GM12865 (cell line): ENCODE results near the gene SPOCK3.

Experiments used
- DNase-seq: peaks from one replicate; pipeline ENCODE4 v3.0.0; 2010; ENCODE audit warnings: low read depth
- H3K4me3 ChIP-seq: 2 replicates; pipeline ENCODE4 v1.5.1; 2011; ENCODE audit warnings: mild to moderate bottlenecking, low read depth, low read length, control low read depth
- TF ChIP-seq, protein P1 (sequence below): IDR thresholded peaks from 2 replicates; pipeline ENCODE4 v1.5.1; 2011; ENCODE audit warnings: low read length, control low read depth, low read depth, inconsistent platforms; ENCODE audit not compliant: insufficient read depth; ENCODE audit errors: missing control alignments

The SPOCK3 gene

DNA sequence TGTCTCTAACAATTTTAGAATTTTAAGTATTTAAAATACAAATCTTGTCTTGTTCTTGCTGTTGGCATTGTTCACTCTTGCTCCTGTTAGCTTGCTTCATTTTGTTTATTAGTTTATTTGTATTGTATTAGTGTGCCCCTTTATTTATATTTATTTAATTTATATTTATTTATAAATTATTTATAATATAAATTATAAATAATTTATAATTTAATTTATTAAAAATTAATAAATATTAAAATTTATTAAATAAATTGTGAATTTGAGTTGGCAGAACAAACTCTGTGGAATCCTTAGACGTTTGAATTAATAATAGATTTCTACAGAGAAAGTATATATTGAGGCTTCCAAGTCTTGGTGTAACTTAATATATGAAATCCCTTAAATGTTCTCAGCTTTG lies 331.4 kb downstream of the SPOCK3 start:
- TF ChIP-seq, protein P1, sequence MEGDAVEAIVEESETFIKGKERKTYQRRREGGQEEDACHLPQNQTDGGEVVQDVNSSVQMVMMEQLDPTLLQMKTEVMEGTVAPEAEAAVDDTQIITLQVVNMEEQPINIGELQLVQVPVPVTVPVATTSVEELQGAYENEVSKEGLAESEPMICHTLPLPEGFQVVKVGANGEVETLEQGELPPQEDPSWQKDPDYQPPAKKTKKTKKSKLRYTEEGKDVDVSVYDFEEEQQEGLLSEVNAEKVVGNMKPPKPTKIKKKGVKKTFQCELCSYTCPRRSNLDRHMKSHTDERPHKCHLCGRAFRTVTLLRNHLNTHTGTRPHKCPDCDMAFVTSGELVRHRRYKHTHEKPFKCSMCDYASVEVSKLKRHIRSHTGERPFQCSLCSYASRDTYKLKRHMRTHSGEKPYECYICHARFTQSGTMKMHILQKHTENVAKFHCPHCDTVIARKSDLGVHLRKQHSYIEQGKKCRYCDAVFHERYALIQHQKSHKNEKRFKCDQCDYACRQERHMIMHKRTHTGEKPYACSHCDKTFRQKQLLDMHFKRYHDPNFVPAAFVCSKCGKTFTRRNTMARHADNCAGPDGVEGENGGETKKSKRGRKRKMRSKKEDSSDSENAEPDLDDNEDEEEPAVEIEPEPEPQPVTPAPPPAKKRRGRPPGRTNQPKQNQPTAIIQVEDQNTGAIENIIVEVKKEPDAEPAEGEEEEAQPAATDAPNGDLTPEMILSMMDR = no peak
- DNase-seq = no peak
- no peak overlapping the region for H3K4me3 ChIP-seq

DNA sequence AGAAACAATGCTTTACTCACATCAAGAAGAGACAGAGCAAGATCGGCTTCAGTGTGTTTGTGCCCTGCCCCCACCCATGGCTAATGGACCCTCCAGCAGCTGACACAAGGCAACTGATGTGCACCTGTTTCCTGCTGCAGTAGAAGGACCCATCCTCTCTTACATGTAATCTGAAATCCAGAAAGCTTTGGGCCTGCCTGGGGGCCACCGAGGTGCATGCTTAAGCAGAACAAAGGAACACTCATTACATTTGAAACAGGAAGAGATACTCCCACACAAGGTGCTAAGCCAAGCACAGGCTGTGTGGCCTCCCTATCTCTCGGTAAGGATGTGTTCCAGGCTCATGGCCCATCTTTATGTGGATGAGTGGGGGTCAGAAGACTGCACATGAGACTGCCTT lies 338.0 kb downstream of the SPOCK3 start:
- DNase-seq = peak; percentile 15
- TF ChIP-seq, protein P1 = no peak
- H3K4me3 ChIP-seq = no peak overlapping the region

DNA sequence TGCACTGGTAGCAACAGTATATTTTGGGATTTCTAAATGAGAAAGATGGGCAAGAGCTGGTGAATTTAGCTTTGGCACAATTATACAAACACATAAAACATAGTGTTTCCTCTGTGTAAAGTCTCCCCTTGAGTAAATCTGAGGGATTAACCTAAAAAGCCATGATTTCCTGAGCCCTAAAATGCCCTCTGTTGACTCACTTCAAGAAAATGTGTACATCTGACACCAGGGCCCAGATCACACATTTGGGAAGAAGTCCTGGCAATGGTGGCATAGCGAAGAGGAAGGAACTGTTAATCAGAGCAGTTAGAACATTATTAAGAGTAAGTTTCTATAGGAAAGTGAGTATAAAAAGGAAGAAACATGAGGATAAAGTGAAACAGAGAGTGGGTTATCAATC lies 338.5 kb downstream of the SPOCK3 start:
- H3K4me3 ChIP-seq = no peak overlapping the region
- DNase-seq = no peak
- TF ChIP-seq, protein P1 = no peak

DNA sequence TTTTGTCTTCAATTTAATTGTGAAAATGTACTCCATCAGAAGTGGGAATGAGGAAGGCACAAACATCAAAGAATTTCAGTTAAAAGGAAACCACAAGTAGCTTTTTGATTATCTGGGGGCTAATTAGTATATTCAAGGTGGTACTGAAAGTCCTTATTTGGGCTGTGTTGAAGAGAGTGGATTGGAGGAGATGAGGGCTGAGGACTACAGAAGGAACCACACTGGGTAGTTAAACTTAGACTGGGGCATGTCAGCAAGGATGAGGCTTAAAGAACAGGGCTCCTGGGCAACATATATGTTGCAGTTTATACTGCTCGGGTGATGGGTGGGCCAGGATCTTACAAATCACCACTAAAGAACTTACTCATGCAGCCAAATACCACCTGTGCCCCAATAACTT lies 346.8 kb downstream of the SPOCK3 start:
- no peak overlapping the region for H3K4me3 ChIP-seq
- TF ChIP-seq, protein P1 = no peak
- no peak for DNase-seq

DNA sequence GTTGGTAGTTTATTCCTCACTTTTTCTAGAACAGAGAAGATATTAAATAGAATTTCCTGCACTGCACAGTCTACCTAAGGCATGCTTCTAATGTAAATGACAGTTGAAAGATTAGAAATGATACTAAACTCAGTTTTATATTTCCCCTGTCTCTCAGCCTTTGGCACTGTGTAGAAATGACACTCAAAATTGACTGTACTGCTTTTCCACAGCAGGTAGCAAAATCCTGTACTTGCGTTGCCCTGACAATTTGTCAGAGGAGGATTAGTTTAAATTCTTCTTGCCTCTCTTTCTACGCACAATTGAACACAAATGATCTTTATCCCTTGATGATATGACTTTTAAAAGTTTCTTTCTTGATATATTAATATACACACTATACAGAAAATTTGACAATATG lies 347.6 kb downstream of the SPOCK3 start:
- TF ChIP-seq, protein P1 = no peak

DNA sequence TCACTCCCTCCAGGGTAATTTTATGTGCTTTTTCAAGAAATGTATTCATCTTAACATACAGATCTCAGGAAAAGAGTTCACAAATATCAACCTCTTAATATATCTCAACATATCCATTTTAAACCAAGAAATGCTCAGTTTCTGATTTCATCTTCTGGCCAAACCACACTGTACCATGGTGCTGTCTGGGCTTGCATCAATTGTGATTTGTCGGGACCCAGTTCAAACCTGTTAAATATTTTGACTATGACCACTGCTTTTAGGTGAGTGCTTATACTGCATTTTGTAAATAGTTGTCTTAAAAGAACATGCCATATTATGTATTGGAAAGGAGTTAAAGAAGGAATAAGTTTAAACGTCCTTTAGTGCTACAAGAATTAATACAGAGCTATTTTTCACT lies 352.1 kb downstream of the SPOCK3 start:
- no peak overlapping the region for H3K4me3 ChIP-seq
- DNase-seq = no peak
- TF ChIP-seq, protein P1 = no peak

More for the DNA sequence above, 347.6 kb downstream of the SPOCK3 start:
- H3K4me3 ChIP-seq = no peak overlapping the region
- no peak for DNase-seq

DNA sequence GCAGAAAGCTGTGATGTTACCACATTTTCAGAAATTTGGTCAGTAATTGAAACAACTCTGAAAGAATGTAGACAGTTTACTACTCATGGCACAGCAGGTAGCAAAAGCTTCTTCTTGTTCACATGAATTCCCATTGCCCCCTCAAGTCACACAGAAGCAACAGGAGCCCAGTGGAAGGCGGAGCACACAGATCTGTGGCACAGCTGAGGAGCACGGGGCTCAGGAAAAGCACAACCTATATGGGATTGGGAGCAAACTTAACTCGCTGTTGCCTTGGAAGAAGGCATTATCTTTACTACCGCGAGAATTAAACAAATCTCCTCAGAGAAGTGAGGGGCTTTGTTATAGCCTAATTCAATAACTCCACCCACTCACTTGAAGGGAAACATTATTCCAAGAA lies 358.5 kb downstream of the SPOCK3 start:
- TF ChIP-seq, protein P1 = no peak
- DNase-seq = no peak
- no peak overlapping the region for H3K4me3 ChIP-seq
